Fibroblast of lung (primary cell): Measurements from ENCODE around the gene ABR.

ENCODE experiments used
- EZH2 ChIP-seq: IDR thresholded peaks from 2 replicates; pipeline ENCODE4 v1.5.1; 2012; ENCODE audit warnings: low read length, control low read depth, mild to moderate bottlenecking; ENCODE audit errors: missing control alignments
- TF ChIP-seq, protein P1 (sequence below), 2 donors: IDR thresholded peaks in 1 of 2; conservative IDR thresholded peaks in 1 of 2; 1 replicate in 1 of 2; 2 replicates in 1 of 2; pipeline ENCODE4 v1.5.1; 2011 to 2012; ENCODE audit warnings: low read length in 2 of 2, control low read depth in 1 of 2, inconsistent platforms in 1 of 2, low read depth in 1 of 2, mild to moderate bottlenecking in 1 of 2

DNA sequence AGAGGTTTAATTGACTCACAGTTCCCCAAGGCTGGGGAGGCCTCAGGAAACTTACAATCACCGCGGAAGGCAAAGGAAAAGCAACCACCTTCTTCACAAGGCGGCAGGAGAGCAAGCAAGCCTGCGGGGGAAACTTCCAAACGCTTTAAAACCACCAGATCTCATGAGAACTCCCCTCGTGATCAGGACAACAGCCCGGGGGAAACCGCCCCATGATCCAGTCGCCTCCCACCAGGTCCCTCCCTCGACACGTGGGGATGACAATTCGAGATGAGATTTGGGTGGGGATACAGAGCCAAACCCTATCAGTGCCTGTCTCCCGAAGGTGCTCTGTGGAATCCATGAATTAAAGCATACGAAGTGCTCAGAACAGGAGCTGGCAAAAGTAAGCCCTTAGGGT, 43.9 kb upstream of the ABR start:
- TF ChIP-seq EZH2 = no peak
- TF ChIP-seq, protein P1, sequence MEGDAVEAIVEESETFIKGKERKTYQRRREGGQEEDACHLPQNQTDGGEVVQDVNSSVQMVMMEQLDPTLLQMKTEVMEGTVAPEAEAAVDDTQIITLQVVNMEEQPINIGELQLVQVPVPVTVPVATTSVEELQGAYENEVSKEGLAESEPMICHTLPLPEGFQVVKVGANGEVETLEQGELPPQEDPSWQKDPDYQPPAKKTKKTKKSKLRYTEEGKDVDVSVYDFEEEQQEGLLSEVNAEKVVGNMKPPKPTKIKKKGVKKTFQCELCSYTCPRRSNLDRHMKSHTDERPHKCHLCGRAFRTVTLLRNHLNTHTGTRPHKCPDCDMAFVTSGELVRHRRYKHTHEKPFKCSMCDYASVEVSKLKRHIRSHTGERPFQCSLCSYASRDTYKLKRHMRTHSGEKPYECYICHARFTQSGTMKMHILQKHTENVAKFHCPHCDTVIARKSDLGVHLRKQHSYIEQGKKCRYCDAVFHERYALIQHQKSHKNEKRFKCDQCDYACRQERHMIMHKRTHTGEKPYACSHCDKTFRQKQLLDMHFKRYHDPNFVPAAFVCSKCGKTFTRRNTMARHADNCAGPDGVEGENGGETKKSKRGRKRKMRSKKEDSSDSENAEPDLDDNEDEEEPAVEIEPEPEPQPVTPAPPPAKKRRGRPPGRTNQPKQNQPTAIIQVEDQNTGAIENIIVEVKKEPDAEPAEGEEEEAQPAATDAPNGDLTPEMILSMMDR (conservative IDR thresholded peaks at IDR 0.05 in 1 of 2, IDR thresholded peaks at IDR 0.05 in 1 of 2; ENCODE audit: low read depth in 1 of 2, low read length in 2 of 2) = no peak
